Activated CD4-positive, alpha-beta T cell treated with anti-CD3 and anti-CD28 coated beads for 1 hour (primary cell): ENCODE data around the gene GLUL.
"Not testable (repeated sequence)": the region's sequence is repeated elsewhere in the genome, so short reads cannot be mapped to it uniquely, and the experiment has no call there.

Source experiments
- DNase-seq: peaks from one replicate; pipeline ENCODE4 v3.0.0-alpha.2; 2020

Gene GLUL

GRCh38 chr1:182394055-182394775 lies 2.6 kb upstream of the GLUL start:
- no peak for DNase-seq

- DNase-seq = no peak
These were observed 749 bp upstream of the GLUL start for GRCh38 chr1:182392050-182393028.

- DNase-seq = no peak
These were observed 595 bp downstream of the GLUL start for GRCh38 chr1:182391028-182391361.

- no peak for DNase-seq
These were observed 2.0 kb downstream of the GLUL start for GRCh38 chr1:182389619-182390047.

- DNase-seq = no peak
These were observed 3.0 kb downstream of the GLUL start for GRCh38 chr1:182388392-182389134.

- DNase-seq = no peak
These were observed 4.0 kb downstream of the GLUL start for GRCh38 chr1:182387566-182387965.

- no peak for DNase-seq
These were observed 4.6 kb downstream of the GLUL start for GRCh38 chr1:182386980-182387379.

- DNase-seq = no peak
These were observed 5.4 kb downstream of the GLUL start for GRCh38 chr1:182385885-182386853.

- DNase-seq = no peak
These were observed 7.1 kb downstream of the GLUL start for GRCh38 chr1:182384387-182384960.

- DNase-seq = no peak
These were observed 7.7 kb downstream of the GLUL start for GRCh38 chr1:182383934-182384333.

GRCh38 chr1:182383037-182383661 lies 8.4 kb downstream of the GLUL start:
- DNase-seq = no peak

GRCh38 chr1:182381962-182382819 lies 9.4 kb downstream of the GLUL start:
- no peak for DNase-seq

- DNase-seq = no peak
These were observed 11.4 kb downstream of the GLUL start for GRCh38 chr1:182380199-182380598.

GRCh38 chr1:182379781-182380180 lies 11.8 kb downstream of the GLUL start:
- DNase-seq = not testable (repeated sequence)

- no peak for DNase-seq
These were observed 14.5 kb downstream of the GLUL start for GRCh38 chr1:182376936-182377574.

- DNase-seq = no peak
These were observed 17.3 kb downstream of the GLUL start for GRCh38 chr1:182374101-182374834.

- DNase-seq = no peak
These were observed 21.1 kb downstream of the GLUL start for GRCh38 chr1:182370532-182370931.

GRCh38 chr1:182368903-182369302 lies 22.7 kb downstream of the GLUL start:
- no peak for DNase-seq

GRCh38 chr1:182368358-182368757 lies 23.2 kb downstream of the GLUL start:
- DNase-seq = no peak
